Retinal pigment epithelial cell (primary cell): ENCODE data around the gene SOBP.

Source experiments
- DNase-seq: peaks from one replicate; pipeline ENCODE4 v3.0.0-alpha.2; 2010; ENCODE audit warnings: low read depth
- H3K4me3 ChIP-seq: 2 replicates; pipeline ENCODE4 v1.5.1; 2011; ENCODE audit warnings: mild to moderate bottlenecking, low read length, control low read depth, moderate library complexity
- TF ChIP-seq, protein P1 (sequence below): conservative IDR thresholded peaks from 2 replicates; pipeline ENCODE4 v1.5.1; 2011; ENCODE audit warnings: low read depth, low read length, control low read depth, inconsistent platforms

SOBP gene

DNA sequence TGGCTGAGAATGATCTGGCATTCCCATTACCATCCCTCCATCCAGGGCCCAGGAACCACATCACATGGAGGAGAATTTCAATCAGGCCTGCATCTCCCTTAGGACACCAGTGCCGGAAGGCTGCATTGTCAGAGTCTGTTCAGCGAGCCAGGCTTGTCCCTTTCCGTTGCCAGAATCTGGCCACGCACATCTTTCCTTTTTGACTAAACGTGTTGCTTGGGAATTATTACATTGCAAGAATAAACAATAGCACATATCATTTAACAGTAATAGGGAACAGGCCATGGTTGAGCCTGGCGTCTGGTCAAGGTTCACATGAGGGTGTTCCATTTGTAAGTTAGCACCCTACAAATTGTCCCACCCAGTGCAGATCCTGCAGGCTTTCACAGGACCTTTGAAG is 42.8 kb downstream of the SOBP start:
- no peak overlapping the region for H3K4me3 ChIP-seq
- DNase-seq, result no peak
- TF ChIP-seq, protein P1, sequence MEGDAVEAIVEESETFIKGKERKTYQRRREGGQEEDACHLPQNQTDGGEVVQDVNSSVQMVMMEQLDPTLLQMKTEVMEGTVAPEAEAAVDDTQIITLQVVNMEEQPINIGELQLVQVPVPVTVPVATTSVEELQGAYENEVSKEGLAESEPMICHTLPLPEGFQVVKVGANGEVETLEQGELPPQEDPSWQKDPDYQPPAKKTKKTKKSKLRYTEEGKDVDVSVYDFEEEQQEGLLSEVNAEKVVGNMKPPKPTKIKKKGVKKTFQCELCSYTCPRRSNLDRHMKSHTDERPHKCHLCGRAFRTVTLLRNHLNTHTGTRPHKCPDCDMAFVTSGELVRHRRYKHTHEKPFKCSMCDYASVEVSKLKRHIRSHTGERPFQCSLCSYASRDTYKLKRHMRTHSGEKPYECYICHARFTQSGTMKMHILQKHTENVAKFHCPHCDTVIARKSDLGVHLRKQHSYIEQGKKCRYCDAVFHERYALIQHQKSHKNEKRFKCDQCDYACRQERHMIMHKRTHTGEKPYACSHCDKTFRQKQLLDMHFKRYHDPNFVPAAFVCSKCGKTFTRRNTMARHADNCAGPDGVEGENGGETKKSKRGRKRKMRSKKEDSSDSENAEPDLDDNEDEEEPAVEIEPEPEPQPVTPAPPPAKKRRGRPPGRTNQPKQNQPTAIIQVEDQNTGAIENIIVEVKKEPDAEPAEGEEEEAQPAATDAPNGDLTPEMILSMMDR, result no peak

DNA sequence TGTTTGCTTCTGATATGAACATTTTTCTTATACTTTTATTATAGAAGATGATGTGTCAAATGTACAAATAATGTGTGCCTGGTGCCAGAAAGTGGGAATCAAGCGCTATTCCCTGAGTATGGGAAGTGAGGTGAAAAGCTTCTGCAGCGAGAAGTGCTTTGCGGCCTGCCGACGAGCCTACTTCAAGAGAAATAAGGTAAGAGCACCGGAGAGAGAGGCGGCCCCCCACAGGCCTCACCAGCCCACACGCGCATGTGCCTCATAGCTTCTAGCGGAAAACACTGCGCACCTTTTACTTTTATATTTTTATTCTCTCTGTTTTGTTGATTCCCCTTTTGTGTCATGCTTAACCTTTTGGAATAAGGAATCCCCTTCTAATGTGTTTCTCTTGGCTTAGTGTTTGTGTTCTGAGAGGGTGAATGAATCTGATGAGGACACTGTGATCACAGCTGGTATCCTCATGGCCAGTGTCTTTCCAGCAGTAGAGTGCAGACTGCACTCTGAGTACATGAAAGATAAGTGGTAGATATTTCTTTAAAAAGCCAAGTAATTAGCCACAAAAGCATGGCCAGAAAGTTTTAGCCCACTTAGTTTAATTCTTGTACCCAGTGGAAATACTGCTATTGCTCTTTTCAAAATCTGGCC is 43.6 kb downstream of the SOBP start:
- no peak overlapping the region for H3K4me3 ChIP-seq
- DNase-seq, result no peak
- TF ChIP-seq, protein P1, result no peak

DNA sequence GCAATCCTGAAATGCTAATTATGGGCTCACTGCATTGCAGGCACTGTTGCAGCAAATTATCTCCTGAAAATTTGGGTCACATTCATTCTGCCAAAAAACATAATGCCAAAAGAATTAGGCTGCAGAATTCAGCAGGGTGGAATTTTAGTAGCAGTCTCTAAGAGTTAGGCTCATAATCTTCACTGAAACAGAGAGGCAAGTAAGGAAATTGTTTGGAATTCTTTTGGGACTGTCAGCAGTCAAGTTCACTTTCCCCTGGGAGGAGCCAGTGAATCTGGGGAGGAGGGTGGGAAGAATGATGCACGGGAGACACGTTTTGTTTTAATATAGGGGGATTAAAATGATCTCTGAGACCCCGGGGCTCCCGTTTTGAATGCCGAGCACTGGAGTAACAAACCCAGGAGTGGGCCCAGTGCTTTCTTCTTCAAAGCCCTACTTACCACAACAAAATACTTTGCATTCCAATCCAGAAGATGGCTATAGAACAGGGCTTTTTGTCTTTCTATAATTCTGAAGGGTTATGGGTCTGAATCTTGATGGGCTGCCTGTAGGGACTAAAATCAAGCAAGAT is 44.7 kb downstream of the SOBP start:
- DNase-seq, result no peak
- no peak overlapping the region for H3K4me3 ChIP-seq
- TF ChIP-seq, protein P1, result no peak

DNA sequence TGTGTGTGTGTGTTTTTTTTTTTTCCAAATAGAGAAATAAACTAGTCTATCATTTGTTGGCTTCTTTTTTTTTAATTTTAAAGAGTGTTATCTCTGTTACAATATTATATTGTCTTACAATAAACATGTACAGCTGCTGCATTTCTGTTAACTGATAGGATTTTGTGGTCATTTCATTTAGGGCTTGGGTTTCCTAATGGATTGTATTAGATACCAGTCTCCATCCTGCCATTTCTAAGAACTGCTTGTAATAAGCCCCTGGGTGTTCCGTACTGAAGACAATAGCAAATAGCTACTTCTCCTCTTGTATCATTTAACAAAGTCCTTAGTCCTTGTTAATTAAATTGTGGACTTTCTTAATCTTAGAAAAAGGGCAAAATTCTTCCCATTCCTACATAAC is 45.7 kb downstream of the SOBP start:
- no peak for DNase-seq
- TF ChIP-seq, protein P1, result no peak

DNA sequence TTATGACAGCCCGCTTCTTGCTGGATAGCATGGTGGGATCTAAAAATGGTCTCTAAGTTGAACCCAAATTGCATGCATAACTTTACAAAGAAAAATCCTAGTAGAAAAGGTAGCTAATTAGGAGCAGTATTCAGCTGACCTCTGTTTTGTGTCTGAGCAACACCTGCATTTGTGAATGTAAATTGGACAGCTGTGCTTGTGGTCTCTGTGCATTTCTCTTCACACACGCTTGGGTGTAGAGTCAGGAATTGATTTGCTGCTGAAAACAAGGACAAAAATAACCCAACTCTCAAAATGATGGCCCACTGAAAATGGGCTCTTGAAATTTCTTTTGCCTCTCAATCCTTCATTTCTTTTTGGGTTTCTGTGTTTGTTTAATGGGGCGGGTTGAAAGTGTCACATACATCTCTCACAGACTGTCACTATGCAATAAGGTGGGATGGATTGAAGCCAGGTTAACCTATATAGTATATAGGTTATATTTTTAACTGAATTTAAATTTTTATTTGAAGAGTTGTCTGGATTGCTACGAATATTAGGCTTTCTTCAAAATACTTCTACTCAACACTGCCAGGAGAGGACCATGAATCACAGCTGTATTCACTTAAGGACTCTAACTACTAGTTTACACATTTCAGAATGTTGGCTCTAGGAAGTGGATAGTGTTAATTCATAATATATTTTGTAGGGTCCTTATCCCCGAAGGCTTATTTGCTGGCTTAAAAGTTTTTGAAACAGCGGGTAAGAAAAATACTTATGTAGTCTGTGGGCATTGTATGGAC is 46.5 kb downstream of the SOBP start:
- no peak overlapping the region for H3K4me3 ChIP-seq
- TF ChIP-seq, protein P1, result no peak

More for the DNA sequence above, 45.7 kb downstream of the SOBP start:
- no peak overlapping the region for H3K4me3 ChIP-seq

DNA sequence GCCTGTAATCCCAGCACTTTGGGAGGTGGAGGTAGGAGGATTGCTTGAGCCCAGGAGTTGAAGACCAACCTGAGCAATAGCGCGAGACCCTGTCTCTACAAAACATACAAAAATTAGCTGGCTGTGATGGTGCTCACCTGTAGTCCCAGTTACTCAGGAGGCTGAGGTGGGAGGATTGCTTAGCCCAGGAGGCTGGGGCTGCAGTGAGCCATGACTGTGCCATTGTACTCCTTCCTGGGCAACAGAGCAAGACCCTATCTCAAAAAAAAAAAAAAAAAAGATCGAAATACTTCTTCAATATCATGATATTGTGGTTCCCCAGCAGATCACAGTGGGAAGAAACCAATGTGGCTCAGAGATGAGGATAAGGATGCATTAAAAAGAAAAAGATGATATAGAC is 47.6 kb downstream of the SOBP start:
- H3K4me3 ChIP-seq, result no peak overlapping the region
- TF ChIP-seq, protein P1, result no peak
- DNase-seq, result no peak

More for the DNA sequence above, 46.5 kb downstream of the SOBP start:
- no peak for DNase-seq
